SU-DHL-6 (cell line): ENCODE results near the gene COX5A.

Source experiments
- H2AFZ ChIP-seq: fragments of 200-600 bp; sonication (generic); 2 replicates; pipeline ENCODE4 v1.6.1; 2014; ENCODE audit warnings: low read depth, mild to moderate bottlenecking, moderate library complexity, mixed read lengths, antibody characterized with exemption, low read length; ENCODE audit not compliant: severe bottlenecking
- H3F3A ChIP-seq: fragments of 200-600 bp; shearing (Covaris generic); 2 replicates; pipeline ENCODE4 v1.6.0; 2016; ENCODE audit warnings: antibody characterized with exemption, mild to moderate bottlenecking; ENCODE audit not compliant: insufficient read depth
- H3K27ac ChIP-seq: fragments of 200-600 bp; sonication (generic); 2 replicates; pipeline ENCODE4 v1.5.1; 2016; ENCODE audit warnings: low read depth, mild to moderate bottlenecking, low read length, moderate library complexity, mixed read lengths
- H3K27me3 ChIP-seq: fragments of 200-600 bp; sonication (generic), shearing (Covaris generic); 2 replicates; pipeline ENCODE4 v1.6.0; 2014; ENCODE audit warnings: mild to moderate bottlenecking, low read length
- H3K36me3 ChIP-seq: fragments of 200-600 bp; sonication (generic); 2 replicates; pipeline ENCODE4 v1.6.1; 2014; ENCODE audit warnings: mild to moderate bottlenecking, low read length, mixed read lengths
- H3K4me2 ChIP-seq: fragments of 300-600, 200-600 bp; shearing (Covaris generic), sonication (generic); 2 replicates; pipeline ENCODE4 v1.6.0; 2014; ENCODE audit warnings: low read length, low read depth, mild to moderate bottlenecking; ENCODE audit not compliant: poor library complexity, severe bottlenecking
- H3K4me3 ChIP-seq: fragments of 200-600 bp; sonication (generic); 2 replicates; pipeline ENCODE4 v1.5.1; 2014; ENCODE audit warnings: antibody characterized with exemption, low read length, mild to moderate bottlenecking, mixed read lengths; ENCODE audit not compliant: insufficient read depth, poor library complexity, severe bottlenecking
- H3K79me2 ChIP-seq: fragments of 200-600 bp; sonication (generic); 2 replicates; pipeline ENCODE4 v1.6.1; 2014; ENCODE audit warnings: mild to moderate bottlenecking, low read length, moderate library complexity; ENCODE audit not compliant: insufficient read depth
- H3K9ac ChIP-seq: fragments of 200-600 bp; sonication (generic); 2 replicates; pipeline ENCODE4 v1.7.0; 2014; ENCODE audit warnings: mild to moderate bottlenecking, low read length
- H3K9me2 ChIP-seq: fragments of 200-600 bp; sonication (generic); replicated peaks from 2 replicates; pipeline ENCODE4 v1.6.1; 2014; ENCODE audit warnings: low read length; ENCODE audit not compliant: insufficient read depth
- H3K9me3 ChIP-seq: fragments of 200-600 bp; sonication (generic); 2 replicates; pipeline ENCODE4 v1.6.1; 2014; ENCODE audit warnings: low read length, mixed read lengths; ENCODE audit not compliant: insufficient read depth
- H4K20me1 ChIP-seq: fragments of 200-600 bp; sonication (generic); 2 replicates; pipeline ENCODE4 v1.6.1; 2014; ENCODE audit warnings: low read depth, mild to moderate bottlenecking, antibody characterized with exemption, low read length, moderate library complexity, mixed read lengths
- CTCF ChIP-seq: fragments of 200-600 bp; sonication (generic); IDR thresholded peaks from one replicate; pipeline ENCODE4 v1.5.1; 2017; ENCODE audit warnings: antibody characterized with exemption, mild to moderate bottlenecking, low read length, moderate library complexity; ENCODE audit not compliant: insufficient read depth, poor library complexity, severe bottlenecking
- EZH2phosphoT487 ChIP-seq: fragments of 200-600 bp; sonication (generic), shearing (Covaris generic); conservative IDR thresholded peaks from 2 replicates; pipeline ENCODE4 v1.6.1; 2018; ENCODE audit warnings: mild to moderate bottlenecking, antibody characterized with exemption, low read length, moderate library complexity, mixed read lengths

The COX5A gene

GRCh38 chr15:74962219-74962618 is 24.3 kb upstream of the COX5A start:
- Histone ChIP-seq H2AFZ (no peak overlapping the region), H3F3A (no peaks in the 10 kb centered on the region), H3K4me3 (no peak overlapping the region), H3K9me3 (no peaks in the 10 kb centered on the region), H3K79me2 (no peaks in the 10 kb centered on the region), H3K27me3 (no peaks in the 10 kb centered on the region), H3K36me3 (no peaks in the 10 kb centered on the region), H3K27ac (no peak overlapping the region), H3K9me2 (no peaks in the 10 kb centered on the region), H3K9ac (no peak overlapping the region), H3K4me2 (no peak overlapping the region), H4K20me1 (no peaks in the 10 kb centered on the region)
- TF ChIP-seq EZH2phosphoT487 (no peak), CTCF (no peak)

DNA sequence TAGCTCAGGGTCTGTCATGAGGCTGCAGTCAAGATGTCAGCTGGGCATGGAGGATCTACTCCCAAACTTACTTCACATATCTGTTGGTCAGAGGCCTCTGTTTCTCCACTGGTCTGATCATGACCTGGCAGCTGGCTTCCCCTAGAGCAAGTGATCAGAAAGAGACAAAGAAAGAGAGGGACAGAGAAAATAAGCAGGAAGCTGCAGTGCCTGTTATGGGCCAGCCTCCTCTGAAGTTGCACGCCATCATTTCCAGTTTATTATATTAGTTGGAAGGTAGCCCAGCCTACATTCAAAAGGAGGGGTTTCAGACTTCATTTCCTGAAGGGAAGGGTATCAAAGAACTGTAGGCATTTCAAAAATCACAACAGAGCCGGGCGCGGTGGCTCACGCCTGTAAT is 23.7 kb upstream of the COX5A start:
- Histone ChIP-seq H3K4me3 (no peak overlapping the region), H3K27ac (no peak overlapping the region), H2AFZ (no peak overlapping the region)

DNA sequence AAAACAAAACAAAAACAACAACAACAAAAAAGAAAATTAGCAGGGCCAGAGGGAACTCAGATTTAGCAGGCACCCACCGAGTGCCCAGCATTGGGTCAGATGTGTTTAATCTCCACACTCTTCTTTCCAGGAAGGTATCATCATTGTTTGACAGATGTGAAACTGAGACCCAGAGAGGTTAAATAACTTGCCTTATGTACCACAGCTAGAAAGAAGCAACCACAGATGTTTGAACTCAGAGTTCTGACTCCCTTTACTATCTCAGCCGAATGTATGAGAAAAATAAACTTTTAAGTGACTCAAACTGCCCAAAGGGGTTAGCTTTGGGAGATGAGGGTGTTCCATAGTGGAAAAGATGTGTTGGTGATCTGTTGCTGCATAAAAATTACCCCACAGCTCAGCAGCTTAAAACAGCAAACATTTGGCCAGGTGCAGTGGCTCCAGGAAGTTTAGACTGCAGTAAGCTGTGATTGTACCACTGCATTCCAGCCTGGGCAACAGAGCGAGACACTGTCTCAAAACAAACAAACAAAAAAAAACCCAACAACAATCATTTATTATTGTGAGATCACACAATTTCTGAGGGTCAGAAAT is 23.2 kb upstream of the COX5A start:
- Histone ChIP-seq H3K4me3 (no peak overlapping the region), H3K27me3 (no peaks in the 10 kb centered on the region), H2AFZ (no peak overlapping the region), H3K4me2 (no peak overlapping the region), H3F3A (no peaks in the 10 kb centered on the region), H4K20me1 (no peaks in the 10 kb centered on the region), H3K79me2 (peaks cover 3% of the 10 kb centered on the region; the same call in 1 of the 2 replicates), H3K9me2 (no peaks in the 10 kb centered on the region), H3K27ac (no peak overlapping the region), H3K36me3 (no peaks in the 10 kb centered on the region), H3K9me3 (no peaks in the 10 kb centered on the region), H3K9ac (no peak overlapping the region)
- no peak for TF ChIP-seq EZH2phosphoT487
- no peak for TF ChIP-seq CTCF

More for the DNA sequence above, 23.7 kb upstream of the COX5A start:
- H3K36me3 ChIP-seq: no peaks in the 10 kb centered on the region
- H3F3A ChIP-seq: no peaks in the 10 kb centered on the region
- no peaks in the 10 kb centered on the region for H3K27me3 ChIP-seq
- H3K4me2 ChIP-seq: no peak overlapping the region
- no peaks in the 10 kb centered on the region for H4K20me1 ChIP-seq
- H3K9me2 ChIP-seq: no peaks in the 10 kb centered on the region
- no peaks in the 10 kb centered on the region for H3K9me3 ChIP-seq
- no peak overlapping the region for H3K9ac ChIP-seq
- no peak for TF ChIP-seq EZH2phosphoT487
- no peak for TF ChIP-seq CTCF
- H3K79me2 ChIP-seq: no peaks in the 10 kb centered on the region
